Left renal cortex interstitium (tissue), 4 donors: ENCODE data around the gene ZNF479. TPM values are rescaled to one million over a fixed set of nuclear protein-coding genes. Genes with fewer than 3 reads are reported as not detected.
"Not testable (repeated sequence)": the region's sequence is repeated elsewhere in the genome, so short reads cannot be mapped to it uniquely, and the experiment has no call there.

Source experiments
- DNase-seq, 4 donors: peaks; one replicate each; pipeline ENCODE4 v3.0.0-alpha.2; 2013; ENCODE audit warnings: low read depth in 4 of 4, low spot score in 2 of 4, missing footprints in 1 of 4
- polyA plus RNA-seq, 4 donors: library from polyadenylated mRNA; unstranded; fragments of 120-200 nt; gene quantifications; one replicate each; pipeline ENCODE4 v1.2.1, GENCODE V29; 2013; ENCODE audit not compliant: insufficient read length in 4 of 4

ZNF479 gene
- under 1 TPM in 1 of 4 donors, not detected in 3; 0.08 TPM for polyA plus RNA-seq

DNA sequence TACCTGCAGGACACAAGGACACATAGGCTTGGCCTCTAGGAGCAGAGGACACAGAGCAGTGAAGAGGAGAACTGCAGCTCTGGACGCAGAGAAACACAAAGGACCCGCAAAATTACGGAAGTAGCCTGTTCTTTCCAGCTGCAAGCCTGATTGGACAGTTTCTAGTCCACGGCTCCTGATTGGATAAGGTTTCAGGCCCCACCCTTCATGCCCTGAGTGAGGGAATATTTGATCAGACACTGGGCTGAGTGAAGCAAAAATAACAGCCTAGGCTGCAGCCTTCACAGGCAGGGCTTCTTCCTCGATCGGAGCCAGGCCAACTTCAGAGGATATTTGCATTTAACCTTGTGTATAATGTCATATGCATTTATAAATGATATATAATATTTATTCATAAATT, at the start of gene ZNF479:
TSS of gene ZNF479 (minus strand) at position 101 of the 400 bp plus-strand sequence. CDS start 112 bp downstream, outside the sequence.
- not testable (repeated sequence) for DNase-seq

- no peak for DNase-seq
Measured at GRCh38 chr7:57182031-57182430, 49.8 kb upstream of the ZNF479 start.

DNA sequence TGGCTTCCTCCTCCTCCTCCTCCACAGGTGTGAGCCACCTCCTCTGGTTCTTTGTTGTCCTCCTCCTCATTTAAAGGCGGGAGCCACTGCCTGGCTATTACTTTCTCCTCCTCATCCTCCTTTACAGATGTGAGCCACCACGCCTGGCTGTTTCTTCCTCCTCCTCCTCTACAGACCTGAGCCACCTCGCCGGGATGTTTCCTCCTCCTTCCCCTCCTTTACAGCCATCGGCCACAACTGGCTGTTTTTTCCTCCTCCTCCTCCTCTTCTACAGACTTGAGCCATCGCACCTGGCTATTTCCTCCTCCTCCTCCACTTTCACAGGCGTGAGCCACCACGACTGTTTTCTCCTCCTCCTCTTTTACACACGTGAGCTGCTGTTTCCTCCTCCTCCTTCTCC, 49.0 kb upstream of the ZNF479 start:
- DNase-seq, result no peak

DNA sequence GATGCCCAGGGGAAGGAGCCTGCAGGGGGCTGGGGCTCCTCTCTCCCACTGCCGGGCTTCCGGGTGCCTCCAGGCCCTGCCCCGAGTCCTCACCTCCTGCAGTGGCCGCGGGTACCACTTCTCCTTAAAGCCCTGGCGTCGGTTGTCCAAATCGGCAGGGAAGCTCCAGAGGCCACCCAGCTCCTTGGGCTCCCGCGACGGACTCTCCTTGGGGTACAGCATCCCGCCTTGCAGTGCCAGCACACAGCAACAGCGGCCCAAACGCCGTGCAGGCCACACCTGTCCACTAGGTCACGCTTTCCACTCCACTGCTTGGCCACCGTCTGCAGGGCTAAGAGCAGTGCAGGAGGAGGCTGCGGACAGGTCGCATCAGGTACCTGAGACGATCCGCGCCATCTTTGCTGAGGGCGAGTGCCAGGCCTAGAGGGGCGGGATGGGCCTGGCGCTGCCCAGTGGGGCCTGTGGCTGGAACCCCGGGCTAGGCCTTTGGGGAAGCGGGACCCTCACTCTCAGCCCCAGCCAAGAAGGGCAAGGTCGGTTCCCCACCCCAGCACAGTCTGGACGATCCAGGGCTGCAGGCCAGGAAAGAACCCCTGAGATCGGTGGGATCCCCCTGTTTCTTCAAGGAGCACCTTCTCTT, 47.7 kb upstream of the ZNF479 start:
- no peak for DNase-seq

DNA sequence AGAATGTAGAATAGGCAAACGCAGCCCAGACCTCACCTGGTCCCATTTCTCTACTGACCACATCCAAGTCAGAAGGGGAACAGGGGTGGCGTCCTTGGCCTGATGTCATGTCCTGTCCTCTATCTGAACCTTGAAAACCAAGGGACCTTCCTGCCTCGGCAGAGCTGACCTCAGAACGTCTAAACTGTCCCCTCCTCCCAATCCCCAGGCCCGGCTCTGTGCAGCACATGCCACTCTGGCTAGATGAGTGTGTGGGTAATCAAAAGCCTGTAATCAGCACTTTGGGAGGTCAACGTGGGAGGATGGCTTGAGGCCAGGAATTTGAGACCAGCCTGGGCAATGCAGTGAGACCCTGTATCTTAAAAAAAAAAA, 46.5 kb upstream of the ZNF479 start:
- DNase-seq, result no peak

DNA sequence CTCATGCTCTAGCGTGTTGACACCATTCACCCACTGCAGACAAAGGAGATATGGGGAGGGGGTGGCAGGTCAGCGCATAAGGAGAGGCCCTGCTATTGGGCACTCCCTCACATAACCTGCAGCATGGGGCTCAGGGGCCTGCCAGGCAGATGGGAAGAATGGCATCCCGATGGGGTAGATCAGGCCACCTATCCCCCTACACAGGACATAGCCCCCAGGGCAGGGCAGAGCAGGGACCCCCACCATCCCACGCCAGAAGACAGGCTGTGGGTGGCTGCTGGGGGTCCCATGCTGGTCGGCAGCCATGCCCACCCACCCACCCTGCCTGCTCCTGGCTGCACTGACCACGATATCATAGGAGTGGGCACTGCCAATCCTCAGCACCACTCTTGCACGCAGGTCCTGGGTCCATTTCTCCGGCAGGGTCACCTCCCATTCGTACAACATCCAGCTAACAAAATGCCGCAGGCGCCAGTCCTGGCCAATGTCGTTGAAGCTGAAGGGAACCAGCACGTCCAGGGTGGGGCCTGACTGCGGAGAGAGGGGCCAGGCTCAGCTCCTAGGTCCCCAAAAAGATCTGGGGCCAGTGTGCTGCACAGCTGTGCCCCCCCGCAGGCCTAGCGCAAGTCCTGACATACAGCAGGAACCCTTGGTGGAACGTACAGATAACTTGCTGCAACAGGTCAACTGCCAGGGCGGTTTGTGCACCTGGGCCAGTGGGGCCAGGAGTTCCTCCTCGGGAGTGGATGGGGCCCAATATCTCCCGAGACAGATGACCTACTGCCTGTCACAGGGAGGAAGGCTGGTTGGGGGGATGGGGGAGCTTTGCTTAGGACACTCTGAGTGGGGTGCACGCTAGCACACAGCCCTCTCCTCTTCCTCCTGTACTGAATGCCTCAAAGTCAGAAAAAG, 45.9 kb upstream of the ZNF479 start:
- no peak for DNase-seq

DNA sequence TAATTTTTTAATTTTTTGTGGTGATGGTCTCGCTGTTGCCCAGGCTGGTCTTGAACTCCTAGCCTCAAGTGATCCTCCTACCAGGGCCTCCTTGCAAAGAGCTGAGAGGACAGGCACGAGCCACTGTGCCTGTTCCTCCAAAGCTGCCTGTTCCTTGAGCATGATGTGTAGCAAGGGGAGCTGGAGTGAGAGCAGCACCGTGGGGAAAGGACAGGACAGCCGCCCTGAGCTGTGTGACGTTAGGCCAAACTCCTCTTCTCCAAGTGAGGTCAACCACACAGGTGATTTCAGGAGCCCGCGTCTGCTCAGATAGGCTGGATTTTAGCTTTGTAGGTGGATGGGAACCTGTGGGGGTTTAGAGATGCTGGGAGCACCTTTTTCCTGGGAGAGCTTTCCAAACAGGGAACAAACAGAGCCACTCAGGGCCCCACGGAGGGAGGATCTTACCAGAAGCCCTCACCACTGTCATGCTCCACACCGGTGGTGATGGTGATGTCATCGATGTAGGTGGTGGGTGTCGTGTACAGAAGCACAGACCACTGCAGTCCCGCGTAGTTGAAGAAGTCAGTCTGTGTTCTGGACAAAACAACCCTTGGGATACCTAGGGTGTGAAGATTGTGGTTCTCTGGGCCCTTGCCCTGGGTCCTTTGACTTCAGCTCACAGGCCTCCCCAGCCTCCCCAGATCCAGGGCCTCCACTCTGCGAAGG, 44.8 kb upstream of the ZNF479 start:
- no peak for DNase-seq

- DNase-seq, result no peak
Measured at GRCh38 chr7:57165285-57165899, 33.2 kb upstream of the ZNF479 start.

DNA sequence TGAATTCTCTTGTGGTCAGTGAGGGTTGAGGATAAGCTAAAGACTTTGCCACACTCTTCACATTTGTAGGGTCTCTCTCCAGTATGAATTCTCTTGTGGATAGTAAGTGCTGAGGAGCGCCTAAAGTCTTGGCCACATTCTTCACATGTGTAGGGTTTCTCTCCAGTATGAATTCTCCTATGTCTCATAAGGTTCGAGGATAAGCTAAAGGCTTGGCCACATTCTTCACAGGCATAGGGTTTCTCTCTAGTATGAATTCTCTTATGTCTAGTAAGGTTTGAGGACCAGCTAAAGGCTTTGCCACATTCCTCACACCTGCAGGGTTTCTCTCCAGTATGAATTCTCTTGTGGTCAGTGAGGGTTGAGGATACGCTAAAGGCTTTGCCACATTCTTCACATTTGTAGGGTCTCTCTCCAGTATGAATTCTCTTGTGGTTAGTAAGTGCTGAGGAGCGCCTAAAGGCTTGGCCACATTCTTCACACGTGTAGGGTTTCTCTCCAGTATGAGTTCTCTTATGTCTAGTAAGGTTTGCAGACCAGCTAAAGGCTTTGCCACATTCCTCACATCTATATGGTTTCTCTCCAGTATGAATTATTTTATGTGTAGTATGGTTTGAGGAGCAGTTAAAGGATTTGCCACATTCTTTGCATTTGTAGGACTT, 12.0 kb downstream of the ZNF479 start:
- not testable (repeated sequence) for DNase-seq
